H1 (cell line): Measurements from ENCODE around the gene CYB561D2. TPM values are rescaled to one million over a fixed set of nuclear protein-coding genes. Genes with fewer than 3 reads are reported as not detected.
A peak's percentile ranks its signal among the peaks of the same experiment; 100 is the strongest.

Source experiments
- CREB1 ChIP-seq: IDR thresholded peaks from 2 replicates; pipeline ENCODE4 v1.6.1; 2012; ENCODE audit warnings: inconsistent platforms
- CTBP2 ChIP-seq: IDR thresholded peaks from 2 replicates; pipeline ENCODE4 v1.7.0; 2011; ENCODE audit warnings: borderline replicate concordance, mild to moderate bottlenecking, moderate library complexity, mixed read lengths, low read length; ENCODE audit not compliant: insufficient read depth, insufficient read length
- HDAC6 ChIP-seq: IDR thresholded peaks from one replicate; pipeline ENCODE4 v1.7.1; 2012; ENCODE audit warnings: low read depth, mild to moderate bottlenecking, inconsistent platforms, low read length, moderate library complexity
- RAD21 ChIP-seq, 2 experiments: IDR thresholded peaks in 1 of 2; conservative IDR thresholded peaks in 1 of 2; 2 replicates each; pipeline ENCODE4 v1.6.1; 2011; ENCODE audit warnings: low read depth in 2 of 2, low read length in 2 of 2, improper control_type of control experiment in 1 of 2, inconsistent platforms in 1 of 2, mild to moderate bottlenecking in 1 of 2, moderate library complexity in 1 of 2
- SP2 ChIP-seq: IDR thresholded peaks from 2 replicates; pipeline ENCODE4 v1.6.1; 2012; ENCODE audit warnings: mild to moderate bottlenecking, low read length, inconsistent platforms
- polyA plus RNA-seq, 7 experiments: library from polyadenylated mRNA; depleted of rRNA in 3 of 7; stranded (reverse) in 5 of 7; unstranded in 2 of 7; fragments of >200 nt in 5 of 7; fragments of 200-250 nt in 2 of 7; gene quantifications; 1 replicate in 5 of 7; 2 replicates in 1 of 7; 4 replicates in 1 of 7; pipeline versions ENCODE4 v1.2.1 to v1.2.3, GENCODE V29; 2011 to 2013; ENCODE audit warnings: missing spikeins in 2 of 7, mixed read lengths in 2 of 7
- total RNA-seq: library from RNA; stranded (reverse); fragmentation: NEBNext Ultra II Directional; extraction: Animal tissue kit (Norgen Biotek cat#: 25700); gene quantifications from 2 replicates; pipeline ENCODE4 v1.2.1, GENCODE V29; 2021
- TF ChIP-seq, protein P1 (sequence below), 3 experiments: IDR thresholded peaks; 1 replicate in 2 of 3; 2 replicates in 1 of 3; pipeline versions ENCODE4 v1.5.1 to v1.6.1; 2011; ENCODE audit warnings: low read length in 3 of 3, mild to moderate bottlenecking in 3 of 3, inconsistent platforms in 2 of 3, low read depth in 1 of 3, moderate library complexity in 1 of 3; ENCODE audit not compliant: insufficient read depth in 1 of 3; ENCODE audit errors: control extremely low read depth in 1 of 3

The CYB561D2 gene
- total and polyA plus RNA-seq, 2 of the 8 experiments (the other 6 are each of a cell fraction or from before 2014, with no cell fraction given), result 9.8 to 34.0 TPM

DNA sequence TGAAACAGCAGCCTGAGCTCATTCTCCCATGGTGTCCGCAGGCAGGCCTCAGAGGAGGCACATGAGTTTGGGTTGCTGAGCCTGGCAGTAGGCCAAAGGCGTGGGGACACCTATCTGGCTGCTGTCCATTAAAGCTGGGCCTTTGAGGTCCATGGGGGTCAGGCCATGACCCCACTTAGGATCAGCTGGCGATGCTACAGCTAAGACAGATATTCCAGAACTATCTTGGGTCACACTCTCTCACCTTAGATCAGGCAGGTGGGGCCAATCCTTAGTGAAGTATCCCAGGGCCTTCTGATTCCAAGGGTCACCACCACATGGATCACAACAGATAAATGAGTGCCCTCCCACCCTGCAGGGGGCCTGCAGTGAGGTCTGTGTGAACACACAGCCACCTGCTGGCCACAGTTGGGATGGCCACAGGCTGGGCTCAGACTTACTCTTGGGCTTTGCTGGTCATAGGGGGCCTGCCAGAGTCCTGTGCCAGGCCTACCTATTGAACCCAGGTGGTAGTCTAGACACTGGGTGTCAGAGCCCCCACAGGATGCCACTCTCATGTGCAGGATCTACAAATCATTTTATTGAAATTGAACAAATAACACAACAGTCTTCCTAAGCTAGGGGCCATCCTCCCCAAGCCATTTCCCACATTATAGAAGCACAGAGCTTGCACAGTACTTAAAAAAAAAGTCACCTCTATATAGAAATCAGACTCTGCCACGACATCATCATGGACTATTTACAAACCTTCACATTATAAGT, 26.1 kb upstream of the CYB561D2 start (continued):
- TF ChIP-seq, protein P1, sequence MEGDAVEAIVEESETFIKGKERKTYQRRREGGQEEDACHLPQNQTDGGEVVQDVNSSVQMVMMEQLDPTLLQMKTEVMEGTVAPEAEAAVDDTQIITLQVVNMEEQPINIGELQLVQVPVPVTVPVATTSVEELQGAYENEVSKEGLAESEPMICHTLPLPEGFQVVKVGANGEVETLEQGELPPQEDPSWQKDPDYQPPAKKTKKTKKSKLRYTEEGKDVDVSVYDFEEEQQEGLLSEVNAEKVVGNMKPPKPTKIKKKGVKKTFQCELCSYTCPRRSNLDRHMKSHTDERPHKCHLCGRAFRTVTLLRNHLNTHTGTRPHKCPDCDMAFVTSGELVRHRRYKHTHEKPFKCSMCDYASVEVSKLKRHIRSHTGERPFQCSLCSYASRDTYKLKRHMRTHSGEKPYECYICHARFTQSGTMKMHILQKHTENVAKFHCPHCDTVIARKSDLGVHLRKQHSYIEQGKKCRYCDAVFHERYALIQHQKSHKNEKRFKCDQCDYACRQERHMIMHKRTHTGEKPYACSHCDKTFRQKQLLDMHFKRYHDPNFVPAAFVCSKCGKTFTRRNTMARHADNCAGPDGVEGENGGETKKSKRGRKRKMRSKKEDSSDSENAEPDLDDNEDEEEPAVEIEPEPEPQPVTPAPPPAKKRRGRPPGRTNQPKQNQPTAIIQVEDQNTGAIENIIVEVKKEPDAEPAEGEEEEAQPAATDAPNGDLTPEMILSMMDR (IDR thresholded peaks at IDR 0.05; ENCODE audit: control extremely low read depth in 1 of 3, insufficient read depth in 1 of 3, low read depth in 1 of 3, low read length in 3 of 3), result peak in 2 of 3 experiments; percentile 96; a peak in 3 of 4 replicates
- TF ChIP-seq SP2, result no peak
- TF ChIP-seq CREB1, result 0 out of 2 replicates have a peak, but pooled peaks have one; percentile 33
- TF ChIP-seq HDAC6, result no peak
- peak; percentile 80 to 88 for TF ChIP-seq RAD21 (IDR thresholded peaks at IDR 0.05 in 1 of 2, conservative IDR thresholded peaks at IDR 0.05 in 1 of 2; ENCODE audit: low read depth in 2 of 2, low read length in 2 of 2)
- no peak for TF ChIP-seq CTBP2
